Suprapubic skin (tissue), 3 donors: ENCODE measurements around the gene RBM28.

ENCODE experiments used
- EP300 ChIP-seq: sonication (generic); formaldehyde crosslinking; IDR thresholded peaks from one replicate; pipeline ENCODE4 v1.6.1; 2017; ENCODE audit warnings: antibody characterized with exemption
- POLR2A ChIP-seq, 2 donors: fragments of 450-650 bp; IDR thresholded peaks; one replicate each; pipeline ENCODE4 v1.6.1; 2017; ENCODE audit warnings: antibody characterized with exemption in 2 of 2, mild to moderate bottlenecking in 2 of 2, moderate library complexity in 2 of 2
- TF ChIP-seq, protein P1 (sequence below), 2 donors: fragments of 200-600 bp in 1 of 2; fragments of 450-650 bp in 1 of 2; sonication (generic) in 1 of 2; IDR thresholded peaks; one replicate each; pipeline ENCODE4 v1.5.1; 2016 to 2019; ENCODE audit warnings: antibody characterized with exemption in 2 of 2, mild to moderate bottlenecking in 1 of 2, moderate library complexity in 1 of 2

DNA sequence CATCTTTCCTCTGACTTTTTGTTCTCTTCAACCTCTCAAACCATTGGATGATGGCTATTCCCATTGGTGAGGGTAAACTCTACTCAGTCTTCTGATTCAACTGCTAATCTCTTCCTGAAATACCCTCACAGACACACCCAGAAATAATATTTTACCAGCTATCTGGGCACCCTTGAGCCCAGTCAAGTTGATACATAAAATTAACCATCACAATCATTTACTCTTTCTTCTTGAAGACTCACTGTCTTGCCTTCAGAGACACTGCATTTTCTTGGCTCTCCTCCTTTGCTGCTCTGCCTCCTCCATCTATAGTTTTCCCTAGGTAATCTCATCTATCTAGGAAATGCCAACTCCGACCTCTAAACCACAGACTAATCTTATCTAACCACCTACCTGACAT lies 30.3 kb upstream of the RBM28 start:
- TF ChIP-seq, protein P1, sequence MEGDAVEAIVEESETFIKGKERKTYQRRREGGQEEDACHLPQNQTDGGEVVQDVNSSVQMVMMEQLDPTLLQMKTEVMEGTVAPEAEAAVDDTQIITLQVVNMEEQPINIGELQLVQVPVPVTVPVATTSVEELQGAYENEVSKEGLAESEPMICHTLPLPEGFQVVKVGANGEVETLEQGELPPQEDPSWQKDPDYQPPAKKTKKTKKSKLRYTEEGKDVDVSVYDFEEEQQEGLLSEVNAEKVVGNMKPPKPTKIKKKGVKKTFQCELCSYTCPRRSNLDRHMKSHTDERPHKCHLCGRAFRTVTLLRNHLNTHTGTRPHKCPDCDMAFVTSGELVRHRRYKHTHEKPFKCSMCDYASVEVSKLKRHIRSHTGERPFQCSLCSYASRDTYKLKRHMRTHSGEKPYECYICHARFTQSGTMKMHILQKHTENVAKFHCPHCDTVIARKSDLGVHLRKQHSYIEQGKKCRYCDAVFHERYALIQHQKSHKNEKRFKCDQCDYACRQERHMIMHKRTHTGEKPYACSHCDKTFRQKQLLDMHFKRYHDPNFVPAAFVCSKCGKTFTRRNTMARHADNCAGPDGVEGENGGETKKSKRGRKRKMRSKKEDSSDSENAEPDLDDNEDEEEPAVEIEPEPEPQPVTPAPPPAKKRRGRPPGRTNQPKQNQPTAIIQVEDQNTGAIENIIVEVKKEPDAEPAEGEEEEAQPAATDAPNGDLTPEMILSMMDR (IDR thresholded peaks at IDR 0.05) = no peak
- TF ChIP-seq EP300 (no peak), POLR2A (IDR thresholded peaks at IDR 0.05) (no peak)
